Adrenal gland (tissue), 5 donors: ENCODE data around the gene CD46.

Experiments
- CTCF ChIP-seq, 6 experiments: fragments of 450-650 bp in 4 of 6; fragments of 200-600 bp in 2 of 6; sonication (generic) in 1 of 6; IDR thresholded peaks; 1 replicate in 5 of 6; 2 replicates in 1 of 6; pipeline versions ENCODE4 v1.5.1 to v1.8.0; 2016 to 2021; ENCODE audit warnings: antibody characterized with exemption in 6 of 6, mild to moderate bottlenecking in 2 of 6, moderate library complexity in 1 of 6
- POLR2A ChIP-seq, 2 donors: fragments of 450-650 bp; IDR thresholded peaks; one replicate each; pipeline ENCODE4 v1.6.1; 2017; ENCODE audit warnings: antibody characterized with exemption in 2 of 2, mild to moderate bottlenecking in 2 of 2, moderate library complexity in 1 of 2
- donor health status: DM: no; HTN: no; CAD: no.

- no peak for TF ChIP-seq CTCF (IDR thresholded peaks at IDR 0.05)
- TF ChIP-seq POLR2A (IDR thresholded peaks at IDR 0.05): no peak
Observed at GRCh38 chr1:207837673-207838072, 85.8 kb downstream of the CD46 start.
